GM12878 (cell line): Measurements from ENCODE around the gene CLN6. TPM values are rescaled to one million over a fixed set of nuclear protein-coding genes. Genes with fewer than 3 reads are reported as not detected.
"Not testable (repeated sequence)": the region's sequence is repeated elsewhere in the genome, so short reads cannot be mapped to it uniquely, and the experiment has no call there.

Source experiments
- ATAC-seq: fragments of 200-7000 bp; cut with Tn5 transposase; 3 replicates; pipeline ENCODE4 v1.9.1; 2020; ENCODE audit warnings: mild to moderate bottlenecking, moderate library complexity
- BruUV-seq: library from RNA; stranded (reverse); fragments of 400-500 nt; replicated peaks from 2 replicates; lab custom pipeline; 2021; lab: Mats Ljungman, UMichigan
- CTCF ChIA-PET: fragments of 300-600 bp; sonication (Branson Sonifier 250); formaldehyde crosslinking; extraction: SDS; loops from one replicate; lab custom pipeline; 2021; ENCODE audit warnings: inconsistent platforms; lab: Yijun Ruan, JAX
- POLR2A ChIA-PET: fragments of 350-600 bp; formaldehyde crosslinking; extraction: SDS; loops from one replicate; lab custom pipeline; 2021; ENCODE audit warnings: inconsistent platforms; lab: Charles Lee
- RAD21 ChIA-PET: fragments of 300-600 bp; sonication (Branson Sonifier 250); formaldehyde crosslinking; loops from one replicate; lab custom pipeline; 2023; ENCODE audit warnings: antibody characterized with exemption; ENCODE audit not compliant: unreplicated experiment; lab: Charles Lee
- SMC1A ChIA-PET: fragments of 300-600 bp; sonication (Branson Sonifier 250); formaldehyde crosslinking; loops from one replicate; lab custom pipeline; 2023; ENCODE audit not compliant: unreplicated experiment, uncharacterized antibody; lab: Charles Lee
- DNase-seq: peaks from one replicate; pipeline ENCODE4 v3.0.0-alpha.2; 2011; ENCODE audit warnings: low read depth, low spot score
- FAIRE-seq: peaks from 3 replicates; lab custom pipeline; 2011; peaks lifted over from hg19 to GRCh38; lab: Jason Lieb, UNC
- H2AFZ ChIP-seq: 2 replicates; pipeline ENCODE4 v1.6.0; 2011; ENCODE audit warnings: low read depth, low read length, control low read depth; ENCODE audit not compliant: control insufficient read depth
- H3K27ac ChIP-seq: 2 replicates; pipeline ENCODE4 v1.5.1; 2011; ENCODE audit warnings: control low read depth; ENCODE audit not compliant: control insufficient read depth, insufficient read depth
- H3K27me3 ChIP-seq, 2 experiments: replicated peaks in 1 of 2; 2 replicates each; pipeline versions ENCODE4 v1.6.0 to v1.6.1; 2011; ENCODE audit warnings: low read length in 1 of 2; ENCODE audit not compliant: control insufficient read depth in 2 of 2, insufficient read depth in 2 of 2
- H3K36me3 ChIP-seq, 2 experiments: 2 replicates each; pipeline ENCODE4 v1.5.1; 2011; ENCODE audit warnings: low read length in 1 of 2; ENCODE audit not compliant: control insufficient read depth in 2 of 2, insufficient read depth in 2 of 2
- H3K4me1 ChIP-seq: 2 replicates; pipeline ENCODE4 v1.6.1; 2011; ENCODE audit warnings: mild to moderate bottlenecking, low read length, moderate library complexity, mixed read lengths; ENCODE audit not compliant: control insufficient read depth, insufficient read depth
- H3K4me2 ChIP-seq: 2 replicates; pipeline ENCODE4 v1.6.0; 2011; ENCODE audit warnings: control low read depth; ENCODE audit not compliant: control insufficient read depth, insufficient read depth
- H3K4me3 ChIP-seq: fragments of 200-600 bp; sonication (generic); 2 replicates; pipeline ENCODE4 v1.5.1; 2016
- H3K79me2 ChIP-seq: 2 replicates; pipeline ENCODE4 v1.6.0; 2011; ENCODE audit warnings: low read length; ENCODE audit not compliant: control insufficient read depth, insufficient read depth
- H3K9ac ChIP-seq: 2 replicates; pipeline ENCODE4 v1.8.0; 2011; ENCODE audit warnings: low read length, control low read depth, mixed read lengths; ENCODE audit not compliant: control insufficient read depth, insufficient read depth
- H3K9me3 ChIP-seq: replicated peaks from 3 replicates; pipeline ENCODE4 v1.5.1; 2011; ENCODE audit warnings: mild to moderate bottlenecking, low read length; ENCODE audit not compliant: control insufficient read depth, insufficient read depth
- H4K20me1 ChIP-seq: 2 replicates; pipeline ENCODE4 v1.6.0; 2011; ENCODE audit not compliant: control insufficient read depth, insufficient read depth
- BCLAF1 ChIP-seq: fragments of 450-650 bp; IDR thresholded peaks from 2 replicates; pipeline ENCODE4 v1.6.1; 2017; ENCODE audit warnings: antibody characterized with exemption, mild to moderate bottlenecking, moderate library complexity
- HDAC2 ChIP-seq: fragments of 200-600 bp; sonication (generic); IDR thresholded peaks from 2 replicates; pipeline ENCODE4 v1.6.1; 2017
- ZNF274 ChIP-seq: IDR thresholded peaks from one replicate; pipeline ENCODE4 v1.8.0; 2011; ENCODE audit not compliant: insufficient read length, insufficient read depth
- ZSCAN29 ChIP-seq: fragments of 450-650 bp; IDR thresholded peaks from 2 replicates; pipeline ENCODE4 v1.6.1; 2017; ENCODE audit warnings: mild to moderate bottlenecking, moderate library complexity
- WGBS: methylation state at CpG from one replicate; pipeline ENCODE4 v1.1.6; 2016; ENCODE audit warnings: low lambda C conversion rate; ENCODE audit not compliant: insufficient replicate concordance, insufficient coverage; ENCODE audit errors: missing lambda C conversion rate; 5-methylcytosine and 5-hydroxymethylcytosine counted together
- in situ Hi-C: fragments of 300-500 bp; cut with MboI; formaldehyde crosslinking; loops from 9 replicates; pipeline ENCODE4 v1.14.3; 2018; ENCODE audit warnings: mixed read lengths
- intact Hi-C: fragments of 100-400 bp; cut with micrococcal nuclease; formaldehyde crosslinking; loops from one replicate; pipeline ENCODE4 v1.14.2; 2022; ENCODE audit not compliant: unreplicated experiment
- polyA plus RNA-seq, 11 experiments: library from polyadenylated mRNA; depleted of rRNA in 4 of 11; unstranded in 6 of 11; stranded (reverse) in 5 of 11; fragments of >200 nt; fragmentation: Nextera tagmentation in 4 of 11; fragmentation: Illumina TruSeq in 1 of 11; extraction: Ambion mirVana in 4 of 11; extraction: Trizol in 1 of 11; gene quantifications; 1 replicate in 1 of 11; 2 replicates in 10 of 11; pipeline versions ENCODE4 v1.2.1 to v1.2.3, GENCODE V29; 2011 to 2016; ENCODE audit warnings: inconsistent platforms in 2 of 11, missing spikeins in 2 of 11, low read depth in 1 of 11
- total RNA-seq, 4 experiments: library from RNA; depleted of rRNA in 3 of 4; stranded (reverse); fragments of >200 nt in 3 of 4; fragmentation: Illumina TruSeq in 1 of 4; extraction: Trizol in 1 of 4; gene quantifications; 2 replicates each; pipeline versions ENCODE4 v1.2.1 to v1.2.3, GENCODE V29; 2013 to 2021

The CLN6 gene
- total and polyA plus RNA-seq, 10 of the 15 experiments (the other 5 are each of a cell fraction or from before 2014, with no cell fraction given), result 0.74 to 69.0 (median 30.3) TPM

- Histone ChIP-seq H3K79me2 (no peaks in the 10 kb centered on the region), H4K20me1 (no peaks in the 10 kb centered on the region), H3K27ac (no peak overlapping the region), H3K4me1 (no peaks in the 10 kb centered on the region; the same call in 1 of the 2 replicates)
- no TSS peak for BruUV-seq
- POLR2A ChIA-PET, result interaction anchor here (0.6 kb wide), 1 partner anchor 300 kb away, joined by 3 read pairs; no protein-coding TSS in a partner anchor
- TF ChIP-seq BCLAF1, result no peak
- TF ChIP-seq ZNF274, result no peak
- no peak for TF ChIP-seq HDAC2
- no peak for TF ChIP-seq ZSCAN29
- TF ChIP-seq, all 136 proteins: peak for 0
- intact Hi-C loops (no loop called here), in situ Hi-C loops (no loop called here)
- 87% methylated on average over 5 of the region's 5 CpGs for WGBS
- no peak for DNase-seq
- Histone ChIP-seq H3K9ac (no peak overlapping the region), H3K9me3 (no peaks in the 10 kb centered on the region), H3K27me3 (no peaks in the 10 kb centered on the region), H2AFZ (no peak overlapping the region), H3K4me2 (no peak overlapping the region), H3K4me3 (no peak overlapping the region), H3K36me3 (peaks cover 8 to 10% of the 10 kb centered on the region in 2 experiments; a peak in 3 of 4 replicates)
- no peak for ATAC-seq
- RAD21 ChIA-PET, result no interaction called here
- CTCF ChIA-PET, result no interaction called here
- no peak for FAIRE-seq
- SMC1A ChIA-PET, result no interaction called here
These were observed 26.0 kb downstream of the CLN6 start for GRCh38 chr15:68203486-68203885.

GRCh38 chr15:68202994-68203393, 26.5 kb downstream of the CLN6 start:
- ATAC-seq, H3K9me3 ChIP-seq, intact Hi-C loops, H3K9ac ChIP-seq, SMC1A ChIA-PET, H2AFZ ChIP-seq, H3K4me3 ChIP-seq, DNase-seq, H4K20me1 ChIP-seq, H3K4me2 ChIP-seq, H3K36me3 ChIP-seq, H3K79me2 ChIP-seq, FAIRE-seq, CTCF ChIA-PET, H3K27me3 ChIP-seq, in situ Hi-C loops, H3K4me1 ChIP-seq, BruUV-seq, RAD21 ChIA-PET, H3K27ac ChIP-seq: not testable (repeated sequence)
- POLR2A ChIA-PET, result interaction anchor here (0.7 kb wide), 1 partner anchor 1318 kb away, joined by 4 read pairs; no protein-coding TSS in a partner anchor
- 97% methylated on average over 7 of the region's 7 CpGs for WGBS
